ENCODE results near the gene CEPT1.

DNA sequence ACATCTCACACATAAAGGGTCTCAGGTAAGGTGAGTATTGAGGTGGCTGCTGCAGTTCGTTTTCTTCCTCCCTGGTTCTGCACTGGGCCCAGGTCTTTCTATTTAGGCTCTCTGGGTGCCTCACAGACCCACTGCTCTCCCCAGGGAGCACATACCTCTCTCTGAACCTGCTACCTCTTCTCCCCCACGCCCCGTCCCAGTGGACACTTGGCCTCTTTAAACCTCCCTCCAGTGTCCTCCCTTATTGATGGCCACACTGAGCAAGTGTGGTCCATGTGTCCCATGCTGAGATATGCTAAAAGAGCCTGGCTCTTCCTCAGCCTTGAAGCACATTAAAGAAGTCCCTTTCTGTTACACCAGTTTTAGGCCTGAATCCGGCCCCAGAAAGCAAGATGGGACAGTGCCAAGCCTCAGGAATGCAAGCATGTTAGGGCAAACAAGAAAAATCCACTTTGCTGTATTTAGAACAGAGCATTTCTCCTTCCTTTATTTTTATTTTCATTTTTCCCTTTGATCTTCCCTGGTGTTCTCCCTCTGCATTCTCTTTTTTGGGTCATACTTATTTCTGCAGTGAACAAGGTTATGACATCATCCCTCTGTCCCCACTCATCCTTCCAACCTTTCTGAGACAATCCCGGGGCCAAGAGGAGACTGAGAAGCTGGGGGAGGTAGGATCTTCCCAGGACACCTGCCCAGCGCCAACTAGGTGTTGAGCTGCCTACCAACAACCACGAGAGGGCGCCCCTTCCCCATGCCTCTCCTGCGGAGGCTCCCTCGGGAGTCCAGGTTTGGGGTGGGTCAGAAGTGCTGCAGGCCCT, 82.5 kb downstream of the CEPT1 start:
- TF ChIP-seq, protein P1, sequence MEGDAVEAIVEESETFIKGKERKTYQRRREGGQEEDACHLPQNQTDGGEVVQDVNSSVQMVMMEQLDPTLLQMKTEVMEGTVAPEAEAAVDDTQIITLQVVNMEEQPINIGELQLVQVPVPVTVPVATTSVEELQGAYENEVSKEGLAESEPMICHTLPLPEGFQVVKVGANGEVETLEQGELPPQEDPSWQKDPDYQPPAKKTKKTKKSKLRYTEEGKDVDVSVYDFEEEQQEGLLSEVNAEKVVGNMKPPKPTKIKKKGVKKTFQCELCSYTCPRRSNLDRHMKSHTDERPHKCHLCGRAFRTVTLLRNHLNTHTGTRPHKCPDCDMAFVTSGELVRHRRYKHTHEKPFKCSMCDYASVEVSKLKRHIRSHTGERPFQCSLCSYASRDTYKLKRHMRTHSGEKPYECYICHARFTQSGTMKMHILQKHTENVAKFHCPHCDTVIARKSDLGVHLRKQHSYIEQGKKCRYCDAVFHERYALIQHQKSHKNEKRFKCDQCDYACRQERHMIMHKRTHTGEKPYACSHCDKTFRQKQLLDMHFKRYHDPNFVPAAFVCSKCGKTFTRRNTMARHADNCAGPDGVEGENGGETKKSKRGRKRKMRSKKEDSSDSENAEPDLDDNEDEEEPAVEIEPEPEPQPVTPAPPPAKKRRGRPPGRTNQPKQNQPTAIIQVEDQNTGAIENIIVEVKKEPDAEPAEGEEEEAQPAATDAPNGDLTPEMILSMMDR (IDR thresholded peaks at IDR 0.05; ENCODE audit: borderline replicate concordance, extremely low read depth, low read length, poor library complexity, severe bottlenecking), result peak; percentile 98
- no peak for TF ChIP-seq EZH2 (IDR thresholded peaks at IDR 0.05; ENCODE audit: borderline replicate concordance, low read depth, low read length, severe bottlenecking)
